Left lobe of liver (tissue), 2 donors: Measurements from ENCODE around the gene GZF1. TPM values are rescaled to one million over a fixed set of nuclear protein-coding genes. Genes with fewer than 3 reads are reported as not detected.
A peak's percentile ranks its signal among the peaks of the same experiment; 100 is the strongest.

Experiments used
- ATAC-seq: fragments of 200-7000 bp; cut with Tn5 transposase; one replicate; pipeline ENCODE4 v1.9.1; 2020; ENCODE audit warnings: mild to moderate bottlenecking, moderate library complexity
- DNase-seq: peaks from one replicate; pipeline ENCODE4 v3.0.0-alpha.2; 2020; ENCODE audit warnings: low spot score
- total RNA-seq: library from RNA; stranded (reverse); gene quantifications from one replicate; pipeline ENCODE4 v1.2.1, GENCODE V29; 2021
- donor health status: DM: no; HTN: no; CAD: no; lungs with moderate emphysema.
- donor health status: DM: no; HTN: yes; CAD: no.

The GZF1 gene
- total RNA-seq, 1 donor from 2014 or later: 4.4 TPM

DNA sequence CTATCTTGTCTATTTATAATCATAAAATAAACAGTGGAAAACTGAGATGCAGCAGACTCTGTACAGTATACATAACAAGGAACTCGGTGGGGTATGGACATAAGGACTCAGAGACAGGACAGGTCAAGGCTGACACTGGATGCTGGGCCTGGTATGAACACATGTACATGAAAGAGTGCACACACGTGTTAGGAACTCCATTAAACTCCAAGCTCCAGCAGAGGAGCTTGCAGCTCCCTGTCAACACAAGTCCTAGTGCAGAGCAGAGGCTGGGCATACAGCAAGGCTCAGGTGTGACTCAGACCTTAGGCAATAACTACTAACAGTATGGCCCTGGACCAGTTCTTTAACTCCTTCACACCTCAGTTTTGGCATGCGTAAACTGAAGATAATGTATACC lies 42.2 kb downstream of the GZF1 start:
- peak; percentile 25 for ATAC-seq
- DNase-seq: no peak

DNA sequence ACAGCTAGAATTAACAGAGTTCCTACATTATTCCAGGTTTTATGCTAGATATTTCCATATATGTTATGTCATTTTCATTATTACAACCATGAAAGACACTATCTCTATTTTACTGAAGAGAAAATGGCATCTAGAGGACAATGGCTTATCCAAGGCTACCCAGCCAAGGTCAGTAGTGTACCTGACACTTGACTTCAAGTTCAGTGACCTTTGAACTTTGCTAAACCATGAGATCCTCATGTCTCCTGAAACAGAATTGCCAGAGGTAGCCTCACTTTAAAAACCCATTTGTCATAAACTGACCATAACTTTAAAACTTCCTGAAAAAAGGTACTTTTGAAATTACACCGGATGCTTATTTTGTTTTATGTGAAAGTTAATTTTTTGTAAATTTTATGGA lies 44.9 kb downstream of the GZF1 start:
- ATAC-seq (peak; percentile 42), DNase-seq (no peak)

DNA sequence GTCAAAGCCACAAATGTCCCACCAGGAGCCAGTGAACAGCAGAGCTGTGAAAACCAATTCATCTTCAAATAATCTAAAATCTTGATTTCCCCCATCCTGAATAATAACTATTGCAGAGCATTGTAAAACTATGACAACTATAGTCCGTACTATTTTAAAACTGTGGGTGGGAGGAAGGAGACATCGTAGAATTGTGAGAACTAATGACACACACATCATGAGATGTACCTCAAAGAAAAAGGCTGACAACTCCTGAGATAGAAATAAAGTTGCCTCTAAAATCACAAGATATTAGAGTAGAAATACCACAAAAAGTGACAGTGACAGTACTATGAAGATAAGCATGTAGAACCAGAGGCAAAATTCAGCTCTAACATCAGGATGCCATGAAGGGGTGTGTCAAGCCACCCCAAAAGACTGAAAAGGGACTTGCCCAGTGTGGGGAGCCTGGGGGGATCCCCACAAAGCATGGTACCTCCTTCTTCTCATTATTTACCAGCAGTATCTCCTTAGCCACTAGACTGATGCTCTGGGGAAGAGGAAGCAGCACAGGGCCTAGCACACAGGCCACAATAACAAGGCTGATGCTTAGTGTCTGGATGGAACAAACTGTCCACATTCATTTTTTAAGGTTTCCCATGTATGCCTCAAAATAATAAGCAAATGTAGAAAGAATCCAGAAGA lies 45.9 kb downstream of the GZF1 start:
- no peak for ATAC-seq
- DNase-seq: no peak

DNA sequence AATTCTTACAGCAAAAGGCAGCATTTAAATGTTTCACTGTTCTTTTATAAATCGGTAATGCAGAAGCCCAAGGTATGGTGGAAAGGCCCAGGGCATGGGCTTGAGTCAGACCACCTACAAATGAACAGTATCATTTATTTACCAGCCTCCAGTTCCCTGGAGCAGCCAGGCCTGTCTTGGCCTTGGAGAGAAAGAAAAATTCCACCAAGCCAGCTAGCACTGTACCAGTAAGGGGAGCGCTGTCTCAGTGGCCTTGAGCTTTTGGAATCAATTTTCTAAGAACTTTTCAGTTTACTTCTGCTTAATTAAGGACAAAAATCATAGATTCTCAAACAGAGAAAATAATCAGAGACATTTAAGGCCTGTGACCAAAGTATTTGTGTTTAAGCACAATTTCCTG lies 47.0 kb downstream of the GZF1 start:
- no peak for DNase-seq
- ATAC-seq: no peak

DNA sequence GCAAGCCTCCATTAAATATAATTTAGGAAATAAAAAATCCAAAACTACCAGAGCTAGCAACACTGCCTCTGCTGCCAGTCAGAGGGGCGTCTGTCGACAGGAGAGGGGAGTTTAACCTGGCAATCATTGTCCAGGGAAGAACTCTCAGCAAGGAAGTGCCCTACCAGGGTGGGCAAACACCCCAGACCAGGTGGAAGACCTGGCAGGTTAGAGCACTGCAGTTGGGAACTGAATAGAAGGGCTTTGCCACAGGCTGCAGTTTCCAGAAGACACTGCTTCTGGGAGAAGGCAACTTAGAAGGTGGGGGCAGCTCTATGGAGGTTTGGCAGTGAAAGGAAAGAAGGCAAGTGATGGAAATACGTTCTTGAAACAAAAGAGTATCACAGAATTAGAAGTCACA lies 47.8 kb downstream of the GZF1 start:
- no peak for ATAC-seq
- DNase-seq: no peak

DNA sequence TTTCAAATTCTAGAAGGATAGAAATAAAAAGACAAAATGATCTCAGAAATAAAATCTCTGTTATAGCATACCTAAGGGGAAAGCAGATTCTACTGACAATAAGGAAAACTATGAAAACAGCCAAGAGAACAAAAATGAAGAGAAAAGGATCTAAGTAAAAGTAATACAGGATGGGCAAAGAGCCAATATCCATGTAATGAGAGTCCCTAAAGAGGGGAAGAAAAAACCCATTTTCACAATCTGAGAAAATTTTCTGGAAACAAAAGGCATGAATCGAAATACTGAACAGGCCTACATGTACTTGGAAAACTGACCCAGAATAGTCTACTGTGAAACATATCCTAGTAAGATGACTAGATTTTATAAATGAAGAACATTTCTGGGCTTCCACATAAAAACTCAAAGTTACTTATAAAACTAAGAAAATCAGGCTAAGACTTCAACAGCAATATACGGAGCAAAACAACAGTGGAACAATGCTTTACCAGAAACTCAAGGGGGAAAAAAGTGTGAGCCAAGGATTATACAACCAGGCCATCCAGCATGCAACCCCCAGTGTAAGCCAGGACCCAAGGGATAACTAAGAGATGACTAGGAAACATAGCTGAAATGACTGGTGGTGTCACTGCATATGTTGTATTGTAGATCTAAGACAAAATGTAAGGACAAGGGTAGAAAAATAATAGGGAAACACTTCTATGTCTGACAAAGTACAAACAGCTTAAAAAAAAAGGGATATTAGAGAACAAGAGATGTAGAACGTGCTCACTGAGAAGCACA lies 49.1 kb downstream of the GZF1 start:
- ATAC-seq (no peak), DNase-seq (no peak)

DNA sequence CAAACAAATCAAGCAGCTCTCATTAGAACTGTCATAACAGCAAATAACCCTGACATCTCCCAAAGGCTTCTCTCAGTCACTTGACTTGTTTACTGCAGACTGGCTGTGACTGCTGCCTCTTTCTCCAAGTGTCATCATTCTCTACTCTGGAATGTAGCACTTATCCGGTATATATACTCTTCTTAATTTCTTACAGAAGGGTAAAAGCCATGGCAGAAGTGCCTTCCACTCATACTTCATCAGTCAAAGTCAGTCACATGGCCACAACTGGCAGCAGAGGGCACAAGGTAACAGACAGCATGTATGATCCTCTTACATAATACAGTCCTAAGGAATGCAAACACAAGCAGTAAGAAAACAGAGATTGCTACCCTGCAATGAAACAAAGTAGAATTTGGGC lies 50.0 kb downstream of the GZF1 start:
- DNase-seq: no peak
- peak; percentile 94 for ATAC-seq

DNA sequence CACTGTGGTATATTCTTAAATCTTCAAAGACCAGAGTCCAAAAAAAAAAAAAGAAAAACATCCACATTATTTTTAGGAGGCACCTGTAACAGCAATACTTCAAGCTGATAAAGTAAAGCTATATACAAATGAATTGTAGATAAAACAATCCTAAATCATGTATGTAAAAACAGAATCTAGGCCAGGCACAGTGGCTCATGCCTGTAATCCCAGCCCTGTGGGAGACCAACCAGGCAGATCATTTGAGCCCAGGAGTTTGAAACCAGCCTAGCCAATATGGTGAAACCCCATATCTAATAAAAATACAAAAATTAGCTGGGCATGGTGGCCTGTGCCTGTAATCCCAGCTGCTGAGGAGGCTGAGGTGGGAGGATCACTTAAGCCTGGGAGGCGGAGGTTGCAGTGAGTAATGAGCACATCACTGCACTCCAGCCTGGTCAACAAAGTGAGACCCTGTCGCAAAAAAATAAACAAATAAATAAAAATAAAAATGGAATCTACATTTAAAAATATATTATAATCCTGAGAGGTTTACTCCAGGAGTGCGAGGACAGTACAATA lies 52.0 kb downstream of the GZF1 start:
- no peak for ATAC-seq
- DNase-seq: no peak

DNA sequence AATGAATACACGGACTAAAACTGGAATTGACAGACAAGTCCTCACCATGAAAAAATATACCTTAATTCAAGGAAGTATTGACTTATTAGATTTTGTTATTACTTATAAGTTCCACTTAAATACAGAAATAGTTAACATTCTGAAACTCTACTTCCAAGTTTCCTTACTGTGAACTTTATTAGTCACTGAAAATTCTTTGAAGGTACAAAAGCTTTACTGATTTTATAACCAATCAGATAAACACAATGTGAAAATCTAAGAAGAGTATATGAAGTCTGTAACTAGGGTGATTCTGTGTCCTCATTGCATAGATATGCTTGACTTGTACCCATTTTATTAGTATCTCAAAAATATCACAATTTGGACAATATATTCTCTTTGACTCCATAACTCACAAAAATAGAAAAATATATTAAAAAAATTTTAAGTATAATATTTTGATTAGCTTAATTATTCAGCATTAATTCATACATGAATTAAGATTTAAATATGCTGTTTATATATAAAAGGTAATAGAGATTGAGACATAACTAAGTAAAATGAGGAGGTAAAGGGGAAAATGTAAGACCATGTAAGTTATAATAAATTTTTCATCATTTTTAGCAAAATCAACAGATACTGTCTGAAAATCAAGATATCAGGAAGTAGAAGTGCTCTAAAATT lies 52.7 kb downstream of the GZF1 start:
- ATAC-seq (no peak), DNase-seq (no peak)

DNA sequence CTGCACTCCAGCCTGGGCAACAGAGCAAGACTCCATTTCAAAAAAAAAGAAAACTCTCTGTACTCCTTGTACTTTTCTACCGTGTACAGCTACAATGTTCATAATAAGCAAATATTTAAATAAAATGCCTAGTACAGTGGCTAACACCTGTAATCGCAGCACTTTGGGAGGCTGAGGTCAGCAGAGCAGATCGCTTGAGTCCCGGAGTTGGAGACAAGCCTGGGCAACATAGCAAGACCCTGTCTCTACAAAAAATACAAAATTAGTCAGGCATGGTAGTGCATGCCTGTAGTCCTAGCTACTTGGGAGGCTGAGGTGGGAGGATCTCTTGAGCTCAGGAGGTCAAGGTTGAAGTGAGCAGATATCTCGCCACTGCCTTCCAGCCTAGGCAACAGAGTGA lies 53.6 kb downstream of the GZF1 start:
- no peak for DNase-seq

DNA sequence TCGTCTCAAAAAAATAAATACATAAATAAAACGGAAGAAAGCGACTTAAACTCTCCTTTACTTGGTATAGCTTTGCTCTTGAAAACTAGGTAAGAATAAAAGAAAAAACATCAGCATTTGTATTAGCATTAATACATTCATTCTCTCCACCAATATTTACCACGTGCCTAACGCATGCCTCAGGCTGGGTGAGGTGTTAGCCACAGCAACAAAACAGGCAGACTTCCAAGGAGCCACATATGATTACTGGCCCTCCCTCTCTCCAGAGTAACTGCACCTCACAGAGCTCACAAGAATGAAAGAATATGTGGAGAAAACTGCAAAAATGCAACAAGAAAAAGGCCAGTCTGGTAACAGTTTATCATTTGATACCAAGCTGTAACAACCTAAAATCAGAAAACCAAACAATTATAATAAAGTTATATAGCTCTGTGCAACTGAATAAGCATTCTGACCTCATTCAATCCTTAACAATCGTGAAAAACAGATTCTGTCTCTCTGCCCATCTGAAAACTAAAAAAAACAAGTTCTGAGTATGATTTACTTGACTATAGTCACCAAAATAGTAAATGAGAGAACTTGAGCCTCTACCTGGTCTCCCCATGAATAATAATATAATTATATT lies 54.1 kb downstream of the GZF1 start:
- ATAC-seq (no peak), DNase-seq (no peak)

More for the DNA sequence above, 53.6 kb downstream of the GZF1 start:
- no peak for ATAC-seq

DNA sequence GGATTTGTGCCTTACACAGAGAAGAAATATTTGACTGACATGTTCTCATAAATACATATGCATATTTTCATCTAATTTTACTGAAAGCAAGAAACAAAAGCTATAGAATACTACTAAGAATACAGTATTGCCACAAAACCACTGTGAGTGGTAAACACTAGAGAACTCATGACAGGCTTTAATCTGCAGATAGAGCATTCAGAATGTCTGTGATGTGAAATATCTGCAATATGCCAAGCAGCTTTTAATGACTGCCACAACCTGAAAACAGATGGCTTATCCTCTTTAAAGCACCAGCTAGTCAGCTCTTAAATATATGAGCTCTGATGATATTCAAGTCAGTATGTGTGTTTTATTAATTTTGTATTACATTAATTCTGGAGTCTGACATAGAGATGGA lies 55.9 kb downstream of the GZF1 start:
- no peak for DNase-seq
- ATAC-seq: no peak

DNA sequence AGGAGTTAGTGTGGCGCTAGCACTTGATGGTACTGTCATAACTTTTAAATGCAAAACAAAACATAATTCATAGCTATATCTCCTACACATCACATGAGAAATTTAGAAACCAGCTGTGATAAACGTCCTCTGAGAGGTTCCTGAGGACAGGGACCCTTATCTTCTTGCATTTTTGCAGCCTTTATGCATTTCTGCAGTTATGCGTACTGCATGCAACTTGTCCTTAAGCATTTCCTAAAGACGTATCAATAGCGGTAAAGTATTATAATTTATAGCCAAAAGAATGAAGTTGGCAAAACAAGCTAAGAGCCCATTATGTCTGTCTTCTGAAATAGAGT lies 57.6 kb downstream of the GZF1 start:
- ATAC-seq (no peak), DNase-seq (no peak)

DNA sequence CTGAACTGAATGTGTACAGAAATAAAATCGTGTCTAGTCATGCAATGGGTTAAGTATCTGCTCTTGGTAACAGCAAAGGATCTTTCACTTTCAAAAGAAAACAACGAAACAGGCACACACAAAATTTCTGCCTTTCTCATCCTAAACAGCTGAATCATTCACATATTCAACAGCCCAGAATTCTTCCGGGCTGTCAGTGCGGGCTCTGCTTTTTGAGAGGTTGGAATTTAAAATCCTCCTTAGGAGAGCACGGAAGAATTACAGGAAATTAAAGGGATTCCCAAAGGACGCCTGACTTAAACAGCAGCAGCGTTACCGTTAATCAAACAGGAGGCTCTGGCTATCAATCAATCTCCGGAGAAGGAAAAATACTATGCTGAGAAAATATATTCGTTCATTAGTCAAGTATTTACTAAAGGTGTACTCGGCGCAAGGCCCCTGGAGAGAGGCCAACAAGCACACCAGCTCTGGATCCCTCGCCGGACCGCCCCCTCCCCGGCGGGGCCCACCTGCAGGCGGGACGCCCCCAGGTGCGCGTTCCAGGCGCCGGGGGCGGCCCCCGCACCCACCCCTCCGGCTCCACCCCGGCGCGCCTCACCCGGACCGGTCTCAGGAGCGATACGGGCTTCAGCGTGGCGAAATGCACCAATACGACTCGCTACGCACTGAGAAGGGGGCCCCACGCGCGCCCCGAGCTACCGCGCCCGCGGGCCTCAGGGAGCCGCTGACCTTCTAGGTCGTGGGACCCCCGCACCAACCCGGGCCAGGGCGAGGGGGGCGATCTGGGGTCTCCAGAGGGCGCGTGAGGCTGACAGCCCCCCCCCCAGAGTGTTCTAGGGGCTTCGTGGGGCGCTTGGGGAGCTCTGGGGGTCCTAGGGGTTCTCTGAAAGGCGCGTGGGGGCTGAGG lies 58.3 kb downstream of the GZF1 start:
- ATAC-seq (peak; percentile 70), DNase-seq (peak; percentile 66)

DNA sequence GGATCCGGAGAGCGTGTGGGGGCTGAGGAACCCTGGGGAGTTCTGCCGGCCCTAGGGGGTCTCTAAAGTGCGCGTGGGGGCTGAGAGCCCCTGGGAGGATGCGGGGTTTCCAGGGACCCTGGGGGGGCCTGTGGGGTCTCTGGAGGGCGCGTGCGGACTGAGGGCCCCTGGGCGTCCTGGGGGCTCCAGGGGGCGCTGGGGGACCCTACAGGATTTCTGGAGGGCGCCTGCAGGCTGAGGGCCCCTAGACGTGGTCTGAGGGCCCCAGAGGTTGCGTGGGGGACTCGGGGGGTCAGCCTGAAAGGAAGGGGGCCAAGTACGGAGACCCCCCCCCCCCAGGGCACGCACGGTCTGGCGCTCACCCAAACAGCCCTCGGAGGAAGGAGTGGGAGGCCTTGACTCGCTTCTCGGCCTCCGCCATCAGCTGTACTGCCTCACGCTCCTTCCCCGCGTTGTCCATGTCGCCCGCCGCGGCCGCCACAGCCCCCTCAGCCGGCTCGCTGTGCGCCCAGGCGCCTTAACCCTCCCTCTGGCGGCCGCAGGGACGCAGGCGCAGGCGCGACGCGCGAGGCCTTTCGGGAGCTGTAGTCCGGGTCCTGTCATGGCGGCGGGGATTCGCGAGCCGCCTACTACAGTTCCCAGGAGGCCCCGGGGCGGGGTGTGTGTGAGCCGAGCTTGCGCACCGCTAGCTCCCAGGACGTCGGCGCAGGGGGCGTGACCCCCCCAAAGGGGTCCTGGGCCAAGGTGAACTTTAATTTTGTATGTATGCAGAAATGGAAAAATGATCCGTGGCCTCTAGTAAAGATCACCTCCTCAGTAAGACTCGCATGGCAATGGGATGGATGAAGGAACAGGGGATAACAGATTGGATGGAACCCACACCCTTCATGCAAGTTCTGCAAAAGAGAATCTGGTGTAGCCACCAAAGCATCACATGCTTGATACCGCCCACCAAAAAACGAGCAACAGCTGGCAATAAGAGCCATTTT lies 59.3 kb downstream of the GZF1 start, which contains the start of gene NAPB:
Gene NAPB, minus strand, starts transcription at position 546 of the 989 bp plus-strand sequence. Its CDS starts 86 bp downstream, at position 460.
- DNase-seq (peak; percentile 97), ATAC-seq (peak; percentile 99)
